ENCODE data around the gene NDUFS6.

- TF ChIP-seq CTCF (conservative IDR thresholded peaks at IDR 0.05 in 1 of 2, IDR thresholded peaks at IDR 0.05 in 1 of 2; ENCODE audit: low read depth in 1 of 2, low read length in 2 of 2): no peak
- TF ChIP-seq EZH2 (IDR thresholded peaks at IDR 0.05; ENCODE audit: low read length, missing control alignments): no peak
Measured at GRCh38 chr5:1795506-1795905, 5.7 kb upstream of the NDUFS6 start.

Data from fibroblast of lung (primary cell).